Liver (tissue), 9 donors: ENCODE measurements around the gene OTUD7B. TPM values are rescaled to one million over a fixed set of nuclear protein-coding genes. Genes with fewer than 3 reads are reported as not detected.

ENCODE experiments used
- DNase-seq: peaks from one replicate; pipeline ENCODE4 v3.0.0-alpha.2; 2017; ENCODE audit warnings: low spot score
- H3K27ac ChIP-seq, 2 donors: one replicate each; pipeline ENCODE4 v1.7.0; 2013; ENCODE audit warnings: inconsistent platforms in 2 of 2, low read length in 2 of 2, control low read depth in 1 of 2, low read depth in 1 of 2, mild to moderate bottlenecking in 1 of 2
- H3K27me3 ChIP-seq, 4 donors: one replicate each; pipeline versions ENCODE4 v1.6.1 to v1.7.0; 2013; ENCODE audit warnings: low read length in 3 of 4, inconsistent platforms in 1 of 4, mild to moderate bottlenecking in 1 of 4, moderate library complexity in 1 of 4; ENCODE audit not compliant: control insufficient read depth in 4 of 4, insufficient read depth in 4 of 4
- H3K36me3 ChIP-seq, 4 donors: one replicate each; pipeline versions ENCODE4 v1.6.1 to v1.7.0; 2013; ENCODE audit warnings: low read length in 3 of 4, mild to moderate bottlenecking in 3 of 4, low read depth in 1 of 4, moderate library complexity in 1 of 4; ENCODE audit not compliant: control insufficient read depth in 4 of 4, insufficient read depth in 3 of 4
- H3K4me1 ChIP-seq, 4 donors: one replicate each; pipeline versions ENCODE4 v1.6.1 to v1.7.0; 2013; ENCODE audit warnings: low read length in 3 of 4, mild to moderate bottlenecking in 3 of 4, moderate library complexity in 1 of 4; ENCODE audit not compliant: control insufficient read depth in 4 of 4, insufficient read depth in 4 of 4
- H3K4me3 ChIP-seq, 3 donors: one replicate each; pipeline versions ENCODE4 v1.6.1 to v1.7.0; 2013; ENCODE audit warnings: low read length in 3 of 3, control low read depth in 1 of 3, low read depth in 1 of 3, mild to moderate bottlenecking in 1 of 3
- H3K9ac ChIP-seq, 2 donors: one replicate each; pipeline ENCODE4 v1.7.0; 2013; ENCODE audit warnings: low read length in 2 of 2, mild to moderate bottlenecking in 2 of 2, moderate library complexity in 2 of 2, control low read depth in 1 of 2, low read depth in 1 of 2
- H3K9me3 ChIP-seq, 4 donors: one replicate each; pipeline versions ENCODE4 v1.6.1 to v1.7.0; 2013; ENCODE audit warnings: low read length in 3 of 4; ENCODE audit not compliant: control insufficient read depth in 4 of 4
- ATF3 ChIP-seq: IDR thresholded peaks from 2 replicates; pipeline ENCODE4 v1.6.1; 2016; ENCODE audit warnings: antibody characterized with exemption
- CTCF ChIP-seq: fragments of 150-350 bp; IDR thresholded peaks from 2 replicates; pipeline ENCODE4 v1.5.1; 2017; ENCODE audit warnings: improper control_type of control experiment, low read depth, low read length; ENCODE audit not compliant: missing input control
- EGR1 ChIP-seq, 2 donors: IDR thresholded peaks; 2 replicates each; pipeline ENCODE4 v1.6.1; 2016 to 2018; ENCODE audit warnings: antibody characterized with exemption in 2 of 2, low read depth in 2 of 2
- FOXA1 ChIP-seq: IDR thresholded peaks from 2 replicates; pipeline ENCODE4 v1.6.1; 2016; ENCODE audit warnings: antibody characterized with exemption
- FOXA2 ChIP-seq: IDR thresholded peaks from 2 replicates; pipeline ENCODE4 v1.6.1; 2016; ENCODE audit warnings: antibody characterized with exemption
- GABPA ChIP-seq, 2 donors: IDR thresholded peaks in 1 of 2; conservative IDR thresholded peaks in 1 of 2; 2 replicates each; pipeline ENCODE4 v1.6.1; 2016; ENCODE audit warnings: antibody characterized with exemption in 2 of 2, mild to moderate bottlenecking in 1 of 2, moderate library complexity in 1 of 2
- HNF4A ChIP-seq, 2 donors: conservative IDR thresholded peaks; 2 replicates each; pipeline ENCODE4 v1.6.1; 2016; ENCODE audit warnings: antibody characterized with exemption in 2 of 2, mild to moderate bottlenecking in 2 of 2
- HNF4G ChIP-seq: IDR thresholded peaks from 2 replicates; pipeline ENCODE4 v1.6.1; 2016; ENCODE audit warnings: antibody characterized with exemption
- JUND ChIP-seq, 2 donors: IDR thresholded peaks; 2 replicates each; pipeline ENCODE4 v1.6.1; 2016; ENCODE audit warnings: antibody characterized with exemption in 2 of 2
- MAX ChIP-seq: IDR thresholded peaks from 2 replicates; pipeline ENCODE4 v1.6.1; 2016; ENCODE audit warnings: antibody characterized with exemption
- NR2F2 ChIP-seq: IDR thresholded peaks from 2 replicates; pipeline ENCODE4 v1.6.1; 2016; ENCODE audit warnings: antibody characterized with exemption
- RAD21 ChIP-seq, 2 donors: IDR thresholded peaks; 2 replicates each; pipeline ENCODE4 v1.6.1; 2016; ENCODE audit warnings: antibody characterized with exemption in 2 of 2, mild to moderate bottlenecking in 2 of 2
- REST ChIP-seq: IDR thresholded peaks from 2 replicates; pipeline ENCODE4 v1.6.1; 2016; ENCODE audit warnings: antibody characterized with exemption, mild to moderate bottlenecking
- RXRA ChIP-seq, 2 donors: IDR thresholded peaks; 2 replicates each; pipeline ENCODE4 v1.6.1; 2017 to 2018; ENCODE audit warnings: antibody characterized with exemption in 2 of 2, mild to moderate bottlenecking in 1 of 2
- SP1 ChIP-seq: IDR thresholded peaks from 2 replicates; pipeline ENCODE4 v1.6.1; 2018; ENCODE audit warnings: antibody characterized with exemption, mild to moderate bottlenecking
- TAF1 ChIP-seq: conservative IDR thresholded peaks from 2 replicates; pipeline ENCODE4 v1.6.1; 2016; ENCODE audit warnings: antibody characterized with exemption, mild to moderate bottlenecking
- YY1 ChIP-seq: IDR thresholded peaks from 2 replicates; pipeline ENCODE4 v1.6.1; 2016; ENCODE audit warnings: antibody characterized with exemption, mild to moderate bottlenecking
- ZBTB33 ChIP-seq: IDR thresholded peaks from 2 replicates; pipeline ENCODE4 v1.6.1; 2016; ENCODE audit warnings: antibody characterized with exemption
- WGBS: extraction: QIAGEN DNeasy Blood & Tissue Kit; methylation state at CpG from one replicate; pipeline ENCODE4 v1.1.7; 2013; 5-methylcytosine and 5-hydroxymethylcytosine counted together
- polyA plus RNA-seq, 2 donors: library from polyadenylated mRNA; stranded (reverse) in 1 of 2; unstranded in 1 of 2; fragments of 200-250 nt in 1 of 2; fragments of >200 nt in 1 of 2; fragmentation: Nextera tagmentation in 1 of 2; extraction: Ambion mirVana in 1 of 2; gene quantifications; one replicate each; pipeline versions ENCODE4 v1.2.1 to v1.2.3, GENCODE V29; 2013 to 2015
- total RNA-seq, 2 donors: library from RNA; depleted of rRNA; stranded (reverse); fragments of >200 nt; gene quantifications; one replicate each; pipeline ENCODE4 v1.2.3, GENCODE V29; 2014
- donor health status: healthy.
- donor health status: healthy.
- donor health status: healthy.
- donor health status: healthy.
- donor health status: healthy.

The OTUD7B gene
- total and polyA plus RNA-seq, 4 donors, result 2.1 to 19.2 (median 6.9) TPM

- Histone ChIP-seq H3K27ac (peak overlapping the region; percentile 97), H3K9me3 (no peaks in the 10 kb centered on the region), H3K4me3 (peak overlapping the region in 2 of 3 donors; percentile 15 to 83), H3K27me3 (no peaks in the 10 kb centered on the region), H3K9ac (peak overlapping the region; percentile 98 to 100), H3K4me1 (peaks cover 8 to 18% (median 8%) of the 10 kb centered on the region in 4 donors), H3K36me3 (no peaks in the 10 kb centered on the region)
- DNase-seq, result no peak
- no peak for TF ChIP-seq ATF3
- peak in 1 of 2 donors; percentile 16 for TF ChIP-seq JUND (IDR thresholded peaks at IDR 0.05)
- peak; percentile 40 to 44 for TF ChIP-seq RXRA (IDR thresholded peaks at IDR 0.05)
- no peak for TF ChIP-seq YY1
- TF ChIP-seq TAF1, result no peak
- TF ChIP-seq EGR1 (IDR thresholded peaks at IDR 0.05; ENCODE audit: low read depth in 2 of 2), result no peak
- TF ChIP-seq HNF4G, result no peak
- TF ChIP-seq FOXA2, result peak; percentile 74
- TF ChIP-seq GABPA (IDR thresholded peaks at IDR 0.05 in 1 of 2, conservative IDR thresholded peaks at IDR 0.05 in 1 of 2), result no peak
- no peak for TF ChIP-seq MAX
- peak in 1 of 2 donors; percentile 28 for TF ChIP-seq RAD21 (IDR thresholded peaks at IDR 0.05)
- TF ChIP-seq REST, result no peak
- peak; percentile 73 for TF ChIP-seq FOXA1
- TF ChIP-seq NR2F2, result no peak
- no peak for TF ChIP-seq CTCF
- peak; percentile 9 to 42 for TF ChIP-seq HNF4A (conservative IDR thresholded peaks at IDR 0.05)
- TF ChIP-seq ZBTB33, result no peak
- TF ChIP-seq SP1, result peak; percentile 34
- 24% methylated on average over 6 of the region's 6 CpGs for WGBS
These were observed 1.8 kb downstream of the OTUD7B start for GRCh38 chr1:150008699-150009098.
